GM23248 (cell line): ENCODE results near the gene GSAP.

ENCODE experiments used
- EZH2 ChIP-seq: fragments of 200-600 bp; sonication (generic); IDR thresholded peaks from 2 replicates; pipeline ENCODE4 v1.6.1; 2018; ENCODE audit warnings: antibody characterized with exemption, mild to moderate bottlenecking; ENCODE audit not compliant: insufficient read depth, poor library complexity, severe bottlenecking
- EZH2phosphoT487 ChIP-seq: fragments of 200-600 bp; sonication (generic); IDR thresholded peaks from 2 replicates; pipeline ENCODE4 v1.6.1; 2018; ENCODE audit warnings: antibody characterized with exemption, moderate library complexity, mild to moderate bottlenecking, low read depth; ENCODE audit not compliant: insufficient read depth

DNA sequence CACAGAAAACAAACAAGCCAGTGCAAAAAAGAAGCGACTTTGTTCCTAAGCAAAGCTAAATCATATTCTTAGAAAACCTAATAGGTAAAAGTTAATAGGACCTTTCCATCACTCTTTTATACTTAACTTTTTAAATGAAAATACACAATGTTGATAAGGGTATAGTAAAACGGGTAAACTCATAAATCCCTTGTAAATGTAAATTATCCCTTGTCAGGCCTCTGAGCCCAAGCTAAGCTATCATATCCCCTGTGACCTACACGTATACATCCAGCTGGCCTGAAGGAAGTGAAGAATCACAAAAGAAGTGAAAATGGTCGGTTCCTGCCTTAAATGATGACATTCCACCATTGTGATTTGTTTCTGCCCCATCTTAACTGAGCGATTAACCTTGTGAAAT lies 76.4 kb downstream of the GSAP start:
- no peak for TF ChIP-seq EZH2
- TF ChIP-seq EZH2phosphoT487 = no peak
